ENCODE results near the gene B3GALNT1.
A peak's percentile ranks its signal among the peaks of the same experiment; 100 is the strongest.

B3GALNT1 gene

DNA sequence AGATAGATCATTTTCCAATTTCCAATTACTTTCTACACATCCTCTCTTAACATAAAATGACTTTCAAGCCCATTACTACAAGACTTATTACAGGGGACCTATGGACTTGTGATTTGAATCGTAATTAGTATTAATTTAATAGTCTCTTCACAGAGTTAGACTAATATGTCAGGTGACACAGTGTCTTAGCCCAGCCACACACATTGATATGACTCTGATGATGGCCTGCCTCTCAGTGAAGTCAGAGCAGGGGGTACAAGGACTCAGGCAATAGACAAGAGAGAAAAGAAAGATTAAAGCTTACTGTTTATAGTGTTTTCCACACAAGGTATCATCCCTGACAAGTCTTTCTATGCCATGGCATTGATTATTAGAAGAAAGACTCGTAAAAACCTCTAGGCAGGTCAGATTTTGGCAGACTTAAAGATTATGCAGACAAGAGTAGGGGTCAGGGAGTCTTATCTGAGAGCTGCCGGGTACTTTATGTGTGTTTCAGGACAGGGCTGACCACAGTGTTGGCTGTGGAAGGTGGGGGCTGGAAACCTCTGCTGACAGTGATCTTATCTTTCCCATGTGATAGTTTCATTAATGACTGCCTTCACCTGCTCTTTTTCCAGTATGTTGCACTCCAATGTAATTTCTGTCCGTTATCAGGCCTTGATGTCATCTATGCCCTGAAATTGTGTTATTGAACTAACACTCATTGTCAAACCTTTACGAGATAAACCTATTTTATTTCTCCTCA lies 50.1 kb downstream of the B3GALNT1 start:
- TF ChIP-seq CTCF (IDR thresholded peaks at IDR 0.05; ENCODE audit: low read depth, low read length, missing control alignments) = no peak
- no peak for DNase-seq (ENCODE audit: low read depth)
- in situ Hi-C loops (cut with HindIII; ENCODE audit: low sequenced_read_pairs) = no loop called here
- H3K4me3 ChIP-seq (ENCODE audit: low read depth, low read length) = no peak overlapping the region

GRCh38 chr3:161051856-161052255 lies 53.3 kb downstream of the B3GALNT1 start:
- no peak overlapping the region for H3K4me3 ChIP-seq (ENCODE audit: low read depth, low read length)
- no peak for TF ChIP-seq CTCF (IDR thresholded peaks at IDR 0.05; ENCODE audit: low read depth, low read length, missing control alignments)
- DNase-seq (ENCODE audit: low read depth) = no peak
- in situ Hi-C loops (cut with HindIII; ENCODE audit: low sequenced_read_pairs) = no loop called here

- H3K4me3 ChIP-seq (ENCODE audit: low read depth, low read length) = no peak overlapping the region
- DNase-seq (ENCODE audit: low read depth) = no peak
- no peak for TF ChIP-seq CTCF (IDR thresholded peaks at IDR 0.05; ENCODE audit: low read depth, low read length, missing control alignments)
- in situ Hi-C loops (cut with HindIII; ENCODE audit: low sequenced_read_pairs) = no loop called here
Observed at GRCh38 chr3:161050935-161051334, 54.2 kb downstream of the B3GALNT1 start.

- DNase-seq (ENCODE audit: low read depth) = no peak
- H3K4me3 ChIP-seq (ENCODE audit: low read depth, low read length) = no peak overlapping the region
- in situ Hi-C loops (cut with HindIII; ENCODE audit: low sequenced_read_pairs) = no loop called here
- TF ChIP-seq CTCF (IDR thresholded peaks at IDR 0.05; ENCODE audit: low read depth, low read length, missing control alignments) = no peak
Observed at GRCh38 chr3:161049683-161050248, 55.4 kb downstream of the B3GALNT1 start.

DNA sequence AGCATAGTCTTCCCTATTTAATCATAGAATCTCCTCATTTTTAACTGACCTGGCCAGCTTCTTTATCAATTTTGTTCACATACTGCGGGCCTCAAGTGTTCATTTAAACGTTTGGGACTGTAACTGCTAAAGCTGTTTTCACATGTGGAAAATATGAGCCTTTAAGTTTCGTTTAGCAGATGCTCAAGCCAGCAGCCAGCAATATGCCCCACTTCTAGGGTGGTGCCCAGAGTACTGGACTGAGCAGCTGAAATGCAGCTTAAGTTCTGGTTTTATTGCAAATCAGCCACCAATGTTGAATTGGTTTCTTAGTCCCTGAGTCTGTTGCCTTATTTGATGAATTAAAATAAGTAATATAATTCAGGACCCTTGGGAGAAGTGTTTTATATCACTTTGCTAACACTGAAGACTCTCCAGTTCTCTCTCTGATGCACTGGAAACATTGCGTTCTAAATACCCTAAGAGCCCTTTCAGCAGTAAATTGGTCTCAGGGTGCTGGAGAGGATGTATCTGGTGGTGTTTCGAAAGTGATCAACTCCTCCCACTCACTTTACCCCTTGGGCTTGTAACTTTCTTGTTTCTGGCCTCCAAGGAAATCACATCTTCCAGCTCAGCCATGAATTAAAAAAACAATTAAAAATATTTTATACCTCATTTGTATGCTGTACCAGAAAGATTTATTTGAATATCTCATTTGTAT lies 61.7 kb downstream of the B3GALNT1 start:
- in situ Hi-C loops (cut with HindIII; ENCODE audit: low sequenced_read_pairs) = no loop called here
- no peak for DNase-seq (ENCODE audit: low read depth)
- H3K4me3 ChIP-seq (ENCODE audit: low read depth, low read length) = no peak overlapping the region
- no peak for TF ChIP-seq CTCF (IDR thresholded peaks at IDR 0.05; ENCODE audit: low read depth, low read length, missing control alignments)

GRCh38 chr3:161042023-161042501 lies 63.1 kb downstream of the B3GALNT1 start:
- in situ Hi-C loops (cut with HindIII; ENCODE audit: low sequenced_read_pairs) = no loop called here

More at GRCh38 chr3:161042023-161042501, 63.1 kb downstream of the B3GALNT1 start:
- no peak for TF ChIP-seq CTCF (IDR thresholded peaks at IDR 0.05; ENCODE audit: low read depth, low read length, missing control alignments)
- H3K4me3 ChIP-seq (ENCODE audit: low read depth, low read length) = no peak overlapping the region
- DNase-seq (ENCODE audit: low read depth) = peak; percentile 48

Measured in astrocyte of the cerebellum (primary cell).